K562 (cell line): ENCODE results near the gene SDCBP2. TPM values are rescaled to one million over a fixed set of nuclear protein-coding genes. Genes with fewer than 3 reads are reported as not detected.

ENCODE experiments used
- ATAC-seq: fragments of 200-7000 bp; cut with Tn5 transposase; 3 replicates; pipeline ENCODE4 v1.9.1; 2020; ENCODE audit warnings: moderate library complexity
- BruUV-seq: library from RNA; stranded (reverse); fragments of 400-500 nt; replicated peaks from 2 replicates; lab custom pipeline; 2021; lab: Mats Ljungman, UMichigan
- CTCF ChIA-PET: fragments of 300-600 bp; formaldehyde crosslinking; extraction: SDS; loops from one replicate; lab custom pipeline; 2021; ENCODE audit warnings: low intra/inter-chr PET ratio; lab: Yijun Ruan, JAX
- POLR2A ChIA-PET: fragments of 300-600, 350-650 bp; sonication (Branson Sonifier 250); formaldehyde crosslinking; extraction: SDS; loops from one replicate; lab custom pipeline; 2021; ENCODE audit warnings: antibody characterized with exemption, inconsistent platforms; lab: Yijun Ruan, JAX
- DNase-seq, 4 experiments: peaks; one replicate each; pipeline versions ENCODE4 v3.0.0 to v3.0.0-alpha.2; 2011 to 2018; ENCODE audit warnings: low spot score in 3 of 4, mixed read lengths in 3 of 4; ENCODE audit errors: extremely low read depth in 1 of 4
- FAIRE-seq: peaks from 2 replicates; lab custom pipeline; 2011; peaks lifted over from hg19 to GRCh38; lab: Jason Lieb, UNC
- H2AFZ ChIP-seq: 2 replicates; pipeline ENCODE4 v1.6.0; 2011; ENCODE audit warnings: low read depth, low read length, control low read depth, inconsistent platforms
- H3K27ac ChIP-seq: fragments of 200-600 bp; 3 replicates; pipeline ENCODE4 v1.8.0; 2011; ENCODE audit warnings: low read depth, mild to moderate bottlenecking, control low read depth, inconsistent platforms, low read length, moderate library complexity, mixed read lengths; ENCODE audit errors: extremely low read depth
- H3K27me3 ChIP-seq, 2 experiments: fragments of 300-600 bp in 1 of 2; 2 replicates in 1 of 2; 3 replicates in 1 of 2; pipeline versions ENCODE4 v1.6.0 to v1.8.0; 2011; ENCODE audit warnings: inconsistent platforms in 2 of 2, low read length in 2 of 2, mild to moderate bottlenecking in 1 of 2, mixed read lengths in 1 of 2, moderate library complexity in 1 of 2; ENCODE audit not compliant: control insufficient read depth in 2 of 2, insufficient read depth in 2 of 2
- H3K36me3 ChIP-seq: fragments of 300-600 bp; 3 replicates; pipeline ENCODE4 v1.8.0; 2011; ENCODE audit warnings: mild to moderate bottlenecking, low read length, inconsistent platforms; ENCODE audit not compliant: control insufficient read depth, insufficient read depth
- H3K4me1 ChIP-seq, 2 experiments: fragments of 200-600 bp in 1 of 2; replicated peaks in 1 of 2; 2 replicates in 1 of 2; 3 replicates in 1 of 2; pipeline versions ENCODE4 v1.5.1 to v1.8.0; 2011; ENCODE audit warnings: inconsistent platforms in 2 of 2, low read length in 2 of 2, mild to moderate bottlenecking in 1 of 2, mixed read lengths in 1 of 2, moderate library complexity in 1 of 2; ENCODE audit not compliant: control insufficient read depth in 2 of 2, insufficient read depth in 2 of 2
- H3K4me2 ChIP-seq: 2 replicates; pipeline ENCODE4 v1.6.1; 2011; ENCODE audit warnings: low read length, control low read depth, inconsistent platforms, mixed read lengths; ENCODE audit not compliant: insufficient read depth
- H3K4me3 ChIP-seq: fragments of 200-600 bp; sonication (generic), shearing (Covaris generic); 2 replicates; pipeline ENCODE4 v1.5.1; 2016; ENCODE audit warnings: control low read depth, inconsistent platforms
- H3K79me2 ChIP-seq: fragments of 200-600 bp; 3 replicates; pipeline ENCODE4 v1.8.0; 2011; ENCODE audit warnings: low read length, inconsistent platforms; ENCODE audit not compliant: control insufficient read depth, insufficient read depth
- H3K9ac ChIP-seq, 2 experiments: 2 replicates each; pipeline versions ENCODE4 v1.6.0 to v1.6.1; 2011; ENCODE audit warnings: low read depth in 2 of 2, low read length in 2 of 2, control low read depth in 1 of 2, inconsistent platforms in 1 of 2, mild to moderate bottlenecking in 1 of 2, mixed read lengths in 1 of 2; ENCODE audit not compliant: insufficient read depth in 1 of 2
- H3K9me1 ChIP-seq: one replicate; pipeline ENCODE4 v1.6.0; 2011; ENCODE audit warnings: inconsistent platforms, mild to moderate bottlenecking, low read length, moderate library complexity; ENCODE audit not compliant: control insufficient read depth, insufficient read depth
- H3K9me3 ChIP-seq: replicated peaks from 2 replicates; pipeline ENCODE4 v1.5.1; 2011; ENCODE audit warnings: low read depth, low read length, inconsistent platforms; ENCODE audit not compliant: control insufficient read depth, insufficient read depth
- H4K20me1 ChIP-seq: replicated peaks from 2 replicates; pipeline ENCODE4 v1.6.1; 2011; ENCODE audit warnings: low read length, inconsistent platforms, mixed read lengths; ENCODE audit not compliant: control insufficient read depth, insufficient read depth
- ATF1 ChIP-seq, 2 experiments: fragments of 450-650 bp in 1 of 2; IDR thresholded peaks; 2 replicates each; pipeline ENCODE4 v1.6.1; 2016; ENCODE audit warnings: missing compliant biosample characterization in 1 of 2, missing genetic modification characterization in 1 of 2
- CBX1 ChIP-seq: sonication (generic); IDR thresholded peaks from 2 replicates; pipeline ENCODE4 v1.6.1; 2016; ENCODE audit warnings: antibody characterized with exemption, low read depth, mild to moderate bottlenecking
- E2F4 ChIP-seq: sonication (generic); formaldehyde crosslinking; IDR thresholded peaks from 2 replicates; pipeline ENCODE4 v1.8.0; 2022; ENCODE audit warnings: mild to moderate bottlenecking, low read depth, missing genetic modification reagents
- HDAC6 ChIP-seq: IDR thresholded peaks from 2 replicates; pipeline ENCODE4 v1.6.1; 2012; ENCODE audit warnings: low read depth, mild to moderate bottlenecking, control low read depth, inconsistent platforms, low read length, moderate library complexity
- HNRNPL ChIP-seq: fragments of 200-400 bp; formaldehyde crosslinking; IDR thresholded peaks from 2 replicates; pipeline ENCODE4 v1.6.1; 2017; ENCODE audit warnings: low read depth, mild to moderate bottlenecking, low read length
- PHTF2 ChIP-seq: fragments of 250-450 bp; sonication (Bioruptor Pico); IDR thresholded peaks from 2 replicates; pipeline ENCODE4 v1.5.0; 2021; ENCODE audit warnings: mild to moderate bottlenecking
- RFX7 ChIP-seq: fragments of 250-450 bp; sonication (Bioruptor Pico); IDR thresholded peaks from 2 replicates; pipeline ENCODE4 v1.5.1; 2021; ENCODE audit warnings: mild to moderate bottlenecking
- SIN3B ChIP-seq: fragments of 450-650 bp; IDR thresholded peaks from 2 replicates; pipeline ENCODE4 v1.6.1; 2017; ENCODE audit warnings: low read depth, mild to moderate bottlenecking, moderate library complexity
- SMAD3 ChIP-seq: fragments of 450-650 bp; formaldehyde crosslinking; conservative IDR thresholded peaks from 2 replicates; pipeline ENCODE4 v1.4.0; 2020; ENCODE audit warnings: mild to moderate bottlenecking
- ZBTB17 ChIP-seq: fragments of 450-650 bp; formaldehyde crosslinking; IDR thresholded peaks from 2 replicates; pipeline ENCODE4 v1.4.0; 2020; ENCODE audit warnings: mild to moderate bottlenecking
- ZNF239 ChIP-seq: fragments of 250-450 bp; sonication (Bioruptor Pico); IDR thresholded peaks from 2 replicates; pipeline ENCODE4 v1.4.0; 2020; ENCODE audit warnings: mild to moderate bottlenecking
- ZNF253 ChIP-seq: fragments of 250-450 bp; sonication (Bioruptor Pico); conservative IDR thresholded peaks from 2 replicates; pipeline ENCODE4 v1.6.1; 2021; ENCODE audit warnings: mild to moderate bottlenecking
- WGBS: fragments of 100-300 bp; shearing (Covaris generic); methylation state at CpG from one replicate; pipeline ENCODE4 v1.1.6; 2016; ENCODE audit warnings: low coverage, mixed read lengths; ENCODE audit not compliant: insufficient coverage; ENCODE audit errors: missing lambda C conversion rate; 5-methylcytosine and 5-hydroxymethylcytosine counted together
- in situ Hi-C: fragments of 300-500 bp; cut with MboI; formaldehyde crosslinking; loops from 4 replicates; pipeline ENCODE4 v1.15.0; 2018; ENCODE audit warnings: inconsistent platforms, mixed read lengths
- intact Hi-C: fragments of 100-400 bp; cut with micrococcal nuclease; formaldehyde crosslinking; loops from 2 replicates; pipeline ENCODE4 v1.14.2; 2022
- polyA plus RNA-seq, 8 experiments: library from polyadenylated mRNA; depleted of rRNA in 4 of 8; stranded (reverse) in 5 of 8; unstranded in 3 of 8; fragments of >200 nt; fragmentation: Nextera tagmentation in 2 of 8; fragmentation: Illumina TruSeq in 1 of 8; extraction: Ambion mirVana in 2 of 8; extraction: Trizol in 1 of 8; gene quantifications; 2 replicates each; pipeline versions ENCODE4 v1.2.1 to v1.2.3, GENCODE V29; 2011 to 2014; ENCODE audit warnings: inconsistent platforms in 1 of 8, missing spikeins in 1 of 8
- total RNA-seq, 7 experiments: library from RNA; depleted of rRNA in 6 of 7; stranded (reverse); fragments of >200 nt in 6 of 7; fragmentation: Illumina TruSeq in 2 of 7; extraction: Trizol in 2 of 7; gene quantifications; 2 replicates each; pipeline versions ENCODE4 v1.2.1 to v1.2.3, GENCODE V29; 2011 to 2021; ENCODE audit warnings: low replicate concordance in 1 of 7

The SDCBP2 gene
- total and polyA plus RNA-seq, 9 of the 15 experiments (the other 6 are each of a cell fraction or from before 2014, with no cell fraction given): 0.06 to 1.2 (median 0.80) TPM

- no TSS peak for BruUV-seq
- TF ChIP-seq ZNF253 (CRISPR knock-in tag): no peak
- no peak for TF ChIP-seq RFX7 (CRISPR knock-in tag)
- TF ChIP-seq SMAD3 (CRISPR knock-in tag): no peak
- no peak for TF ChIP-seq HNRNPL
- no peak for TF ChIP-seq CBX1
- no peak for TF ChIP-seq PHTF2 (CRISPR knock-in tag)
- no peak for TF ChIP-seq ATF1 (CRISPR knock-in tag; IDR thresholded peaks at IDR 0.05)
- TF ChIP-seq ATF1 (tag; IDR thresholded peaks at IDR 0.05): no peak
- TF ChIP-seq ZNF239 (CRISPR knock-in tag): no peak
- no peak for TF ChIP-seq ZBTB17
- TF ChIP-seq HDAC6: no peak
- TF ChIP-seq E2F4: no peak
- TF ChIP-seq SIN3B: no peak
- no peaks in the 10 kb centered on the region for H3K27me3 ChIP-seq
- H2AFZ ChIP-seq: no peak overlapping the region
- ATAC-seq (no peak), FAIRE-seq (no peak), DNase-seq (no peak)
- H3K9ac ChIP-seq: no peak overlapping the region
- H3K4me3 ChIP-seq: no peak overlapping the region
- H3K4me1 ChIP-seq: peaks cover 0 to 3% of the 10 kb centered on the region in 2 experiments; a peak in 2 of 5 replicates
- in situ Hi-C loops: no loop called here
- H3K9me1 ChIP-seq: no peaks in the 10 kb centered on the region
- H3K36me3 ChIP-seq: no peaks in the 10 kb centered on the region
- no peaks in the 10 kb centered on the region for H3K9me3 ChIP-seq
- H3K79me2 ChIP-seq: no peaks in the 10 kb centered on the region
- H3K4me2 ChIP-seq: no peak overlapping the region
- intact Hi-C loops: no loop called here
- ChIA-PET POLR2A (no interaction called here), CTCF (no interaction called here)
- H4K20me1 ChIP-seq: 0 out of 2 replicates have a peak, but pooled peaks cover 3% of the 10 kb centered on the region
- H3K27ac ChIP-seq: no peak overlapping the region
- 57% methylated on average over 5 of the region's 9 CpGs for WGBS
These were observed 42.5 kb downstream of the SDCBP2 start for GRCh38 chr20:1286267-1287024.
